Tibial nerve (tissue), 4 donors: ENCODE data around the gene LTB4R2.

Experiments used
- CTCF ChIP-seq, 5 experiments: fragments of 200-600 bp in 3 of 5; fragments of 450-650 bp in 2 of 5; sonication (generic) in 3 of 5; IDR thresholded peaks; one replicate each; pipeline ENCODE4 v1.5.1; 2016 to 2019; ENCODE audit warnings: antibody characterized with exemption in 5 of 5, mild to moderate bottlenecking in 3 of 5, moderate library complexity in 2 of 5
- EP300 ChIP-seq, 2 donors: sonication (generic); formaldehyde crosslinking; IDR thresholded peaks; one replicate each; pipeline ENCODE4 v1.6.1; 2017; ENCODE audit warnings: antibody characterized with exemption in 2 of 2, mild to moderate bottlenecking in 1 of 2

DNA sequence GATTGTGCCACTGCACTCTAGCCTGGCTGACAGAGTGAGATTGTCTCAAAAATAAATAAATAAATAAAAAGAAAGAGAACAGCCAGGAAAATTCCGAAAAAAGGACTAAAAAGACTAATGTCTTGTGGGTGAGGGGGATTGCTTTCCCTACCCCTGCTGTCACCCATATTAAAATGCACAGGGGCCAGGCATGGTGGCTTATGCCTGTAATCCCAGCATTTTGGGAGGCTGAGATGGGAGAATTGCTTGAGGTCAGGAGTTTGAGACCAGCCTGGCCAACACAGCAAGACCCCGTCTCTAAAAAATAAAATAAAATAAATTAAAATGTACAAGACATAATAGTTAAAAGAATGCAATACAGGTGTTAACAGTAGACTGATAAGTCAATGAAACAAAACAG lies 16.4 kb upstream of the LTB4R2 start:
- TF ChIP-seq CTCF (IDR thresholded peaks at IDR 0.05) (no peak), EP300 (IDR thresholded peaks at IDR 0.05) (no peak)
